Suprapubic skin (tissue), 3 donors: Measurements from ENCODE around the gene GNAI2.

Experiments
- CTCF ChIP-seq, 2 donors: fragments of 200-600 bp in 1 of 2; fragments of 450-650 bp in 1 of 2; sonication (generic) in 1 of 2; IDR thresholded peaks; one replicate each; pipeline ENCODE4 v1.5.1; 2016 to 2019; ENCODE audit warnings: antibody characterized with exemption in 2 of 2, mild to moderate bottlenecking in 1 of 2, moderate library complexity in 1 of 2
- POLR2A ChIP-seq, 2 donors: fragments of 450-650 bp; IDR thresholded peaks; one replicate each; pipeline ENCODE4 v1.6.1; 2017; ENCODE audit warnings: antibody characterized with exemption in 2 of 2, mild to moderate bottlenecking in 2 of 2, moderate library complexity in 2 of 2

GRCh38 chr3:50230794-50231125 is 5.2 kb upstream of the GNAI2 start:
- no peak for TF ChIP-seq POLR2A (IDR thresholded peaks at IDR 0.05)
- TF ChIP-seq CTCF (IDR thresholded peaks at IDR 0.05), result no peak
